GM11168 (cell line): ENCODE measurements around the gene PLA2G4F.
"Not testable (repeated sequence)": the region's sequence is repeated elsewhere in the genome, so short reads cannot be mapped to it uniquely, and the experiment has no call there.

Source experiments
- in situ Hi-C: fragments of 300-500 bp; cut with MboI; formaldehyde crosslinking; loops from one replicate; pipeline ENCODE4 v1.12.0; 2022; ENCODE audit warnings: low sequenced_read_pairs; ENCODE audit not compliant: unreplicated experiment

The PLA2G4F gene

GRCh38 chr15:42102646-42103235 lies 53.7 kb downstream of the PLA2G4F start:
- in situ Hi-C loops = no loop called here

GRCh38 chr15:42101861-42102260 lies 54.6 kb downstream of the PLA2G4F start:
- in situ Hi-C loops = no loop called here

- in situ Hi-C loops = no loop called here
Observed at GRCh38 chr15:42100021-42100800, 56.2 kb downstream of the PLA2G4F start.

- in situ Hi-C loops = no loop called here
Observed at GRCh38 chr15:42097018-42097417, 59.4 kb downstream of the PLA2G4F start.

- in situ Hi-C loops = no loop called here
Observed at GRCh38 chr15:42094512-42094963, 61.9 kb downstream of the PLA2G4F start, which contains the start of gene PLA2G4D. Gene PLA2G4D (minus strand): TSS chr15:42094562. CDS start chr15:42094459, 103 bp downstream.

GRCh38 chr15:42093966-42094365 lies 62.5 kb downstream of the PLA2G4F start:
- in situ Hi-C loops = no loop called here

- in situ Hi-C loops = no loop called here
Observed at GRCh38 chr15:42092398-42093318, 63.8 kb downstream of the PLA2G4F start.

- in situ Hi-C loops = not testable (repeated sequence)
Observed at GRCh38 chr15:42091753-42092397, 64.6 kb downstream of the PLA2G4F start.

GRCh38 chr15:42090781-42091180 lies 65.7 kb downstream of the PLA2G4F start:
- in situ Hi-C loops = no loop called here

- in situ Hi-C loops = no loop called here
Observed at GRCh38 chr15:42090370-42090769, 66.1 kb downstream of the PLA2G4F start.

- in situ Hi-C loops = no loop called here
Observed at GRCh38 chr15:42089942-42090341, 66.5 kb downstream of the PLA2G4F start.
